GM18858 (cell line): ENCODE measurements around the gene CBX7.

ENCODE experiments used
- ATAC-seq: cut with Tn5 transposase; IDR thresholded peaks from one replicate; pipeline ENCODE4 v1.9.1; 2021; ENCODE audit not compliant: unreplicated experiment

The CBX7 gene

GRCh38 chr22:39152511-39153219, at the start of gene CBX7:
Gene CBX7 (minus strand): TSS chr22:39152680. CDS start chr22:39152444, 236 bp downstream.
- ATAC-seq = peak; percentile 48

DNA sequence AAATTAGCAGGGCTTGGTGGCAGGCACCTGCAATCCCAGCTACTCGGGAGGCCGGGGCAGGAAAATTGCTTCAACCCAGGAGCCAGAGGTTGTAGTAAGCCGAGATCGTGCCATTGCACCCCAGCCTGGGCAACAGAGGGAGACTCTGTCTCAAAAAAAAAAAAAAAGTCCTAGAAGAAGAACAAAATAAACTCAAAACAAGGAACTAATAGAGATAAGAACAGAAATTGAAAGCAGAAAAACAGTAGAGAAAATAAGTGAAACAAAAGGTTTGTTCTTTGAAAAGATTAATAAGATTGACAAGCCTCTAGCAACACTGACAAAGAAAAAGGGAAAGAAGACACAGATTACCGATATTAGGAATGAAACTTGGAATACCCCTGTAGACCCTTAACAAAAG, 45.1 kb upstream of the CBX7 start:
- no peak for ATAC-seq

GRCh38 chr22:39194098-39194497, 41.6 kb upstream of the CBX7 start:
- no peak for ATAC-seq

- no peak for ATAC-seq
Observed at GRCh38 chr22:39188809-39189208, 36.3 kb upstream of the CBX7 start.

GRCh38 chr22:39185601-39186012, 33.1 kb upstream of the CBX7 start:
- ATAC-seq = no peak

DNA sequence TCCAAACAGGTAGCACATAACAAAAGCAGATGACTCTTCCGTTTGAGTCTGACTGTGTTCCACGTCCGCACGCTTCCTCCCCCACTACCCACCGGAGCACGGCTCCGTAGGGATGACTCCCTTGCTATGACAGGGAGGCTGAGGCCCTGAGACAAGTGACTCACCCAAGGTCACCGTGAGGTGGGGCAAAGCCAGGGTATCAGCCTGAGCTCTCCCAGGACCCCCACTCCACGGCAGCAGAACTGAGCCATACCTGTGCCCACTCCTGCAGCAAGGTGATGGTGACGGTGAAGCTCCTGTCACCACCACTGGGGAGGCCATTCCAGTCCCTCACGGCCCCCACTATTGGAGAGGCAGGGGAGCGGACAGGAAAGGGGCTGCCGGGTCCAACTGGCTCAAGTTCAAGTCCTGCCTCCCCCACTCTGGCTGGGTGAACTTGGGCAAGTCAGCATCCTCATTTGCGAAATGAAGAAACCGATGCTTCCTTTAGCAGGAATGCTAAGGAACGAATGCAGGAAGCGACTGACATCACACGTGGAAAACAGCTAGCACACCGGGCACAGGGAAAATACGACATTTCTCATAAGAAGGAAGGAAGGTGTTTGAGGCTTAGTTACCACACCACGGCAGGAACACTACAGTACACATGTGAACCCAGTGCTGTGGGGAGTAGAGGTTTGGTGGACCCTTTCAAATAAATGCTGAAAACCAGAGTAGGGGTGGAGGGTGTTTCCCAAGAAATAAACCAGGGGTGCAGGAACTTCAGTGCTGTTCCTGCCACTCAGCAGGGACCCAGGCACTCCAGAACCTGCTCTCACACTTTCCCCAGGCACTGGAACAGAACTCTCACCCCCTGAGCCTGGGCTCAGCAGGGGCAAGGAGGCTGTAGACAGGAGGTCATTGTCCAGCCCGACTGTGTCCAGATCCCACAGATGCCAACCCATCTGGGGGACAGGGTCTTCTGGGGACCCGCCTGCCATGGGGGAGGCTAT, 32.4 kb upstream of the CBX7 start:
- ATAC-seq = no peak

- no peak for ATAC-seq
Observed at GRCh38 chr22:39183991-39184585, 31.6 kb upstream of the CBX7 start.

GRCh38 chr22:39182478-39183030, 30.1 kb upstream of the CBX7 start:
- no peak for ATAC-seq

DNA sequence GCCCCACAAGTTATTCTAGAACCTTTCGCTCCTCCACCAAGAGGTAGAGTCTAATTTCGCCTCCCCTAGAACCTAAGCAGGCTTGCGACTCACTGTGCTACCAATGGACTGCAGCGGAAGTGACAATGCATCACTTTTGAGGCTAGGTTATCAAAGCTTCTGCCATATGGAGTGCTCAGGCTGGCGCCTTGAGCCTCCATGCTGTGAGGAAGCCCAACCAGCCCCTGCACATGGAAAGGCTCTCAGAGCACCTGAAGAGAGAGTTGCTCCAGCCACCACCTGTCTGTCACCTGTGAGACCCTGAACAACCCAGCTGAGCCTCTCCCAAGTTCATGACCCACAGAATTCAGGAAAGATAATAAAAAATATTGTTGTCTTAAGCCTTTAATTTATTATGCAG, 29.3 kb upstream of the CBX7 start:
- ATAC-seq = no peak

GRCh38 chr22:39181356-39181755, 28.9 kb upstream of the CBX7 start:
- no peak for ATAC-seq

DNA sequence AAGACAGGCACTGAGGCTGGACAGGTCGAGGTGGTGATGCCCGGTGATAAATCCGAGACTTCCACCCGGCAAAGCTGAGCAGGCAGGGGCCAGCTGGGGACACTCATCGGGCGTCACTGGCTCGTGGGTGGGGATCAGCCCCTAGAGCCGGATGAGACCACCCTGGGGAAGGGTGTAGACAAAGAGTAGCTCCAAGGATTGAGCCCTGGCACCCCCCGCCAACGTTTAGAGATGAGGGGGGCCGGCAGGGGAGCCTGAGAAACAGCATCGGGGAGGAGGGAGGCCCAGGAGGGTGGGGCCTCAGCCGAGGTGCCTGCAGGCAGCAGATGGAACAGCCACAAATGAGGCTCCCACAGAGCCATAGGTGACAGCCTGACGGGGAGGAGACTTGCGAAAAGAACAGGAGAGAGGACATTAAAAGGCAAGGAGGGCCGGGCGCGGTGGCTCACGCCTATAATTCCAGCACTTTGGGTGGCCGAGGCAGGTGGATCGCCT, 27.4 kb upstream of the CBX7 start:
- no peak for ATAC-seq

DNA sequence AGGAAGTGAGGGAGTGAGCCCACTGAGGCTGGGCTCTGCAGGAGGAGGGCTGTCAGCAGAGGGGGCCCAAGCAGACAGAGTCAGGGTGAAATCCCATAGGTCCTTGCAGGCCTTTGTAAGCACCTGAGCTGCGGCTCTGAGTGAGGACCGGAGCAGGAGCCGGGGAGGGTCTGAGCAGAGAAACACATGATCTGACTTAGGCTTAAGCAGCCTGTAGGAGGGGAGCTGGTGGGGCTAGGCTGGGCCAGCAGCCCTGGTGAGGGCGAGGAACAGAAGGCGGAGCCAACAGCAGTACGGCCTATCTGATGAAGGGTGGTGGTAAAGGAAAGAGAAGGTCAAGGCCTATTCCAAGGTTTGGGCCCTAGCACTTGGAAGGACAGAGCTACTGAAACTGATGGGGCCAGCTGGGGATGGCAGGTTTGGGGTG, 26.9 kb upstream of the CBX7 start:
- no peak for ATAC-seq

DNA sequence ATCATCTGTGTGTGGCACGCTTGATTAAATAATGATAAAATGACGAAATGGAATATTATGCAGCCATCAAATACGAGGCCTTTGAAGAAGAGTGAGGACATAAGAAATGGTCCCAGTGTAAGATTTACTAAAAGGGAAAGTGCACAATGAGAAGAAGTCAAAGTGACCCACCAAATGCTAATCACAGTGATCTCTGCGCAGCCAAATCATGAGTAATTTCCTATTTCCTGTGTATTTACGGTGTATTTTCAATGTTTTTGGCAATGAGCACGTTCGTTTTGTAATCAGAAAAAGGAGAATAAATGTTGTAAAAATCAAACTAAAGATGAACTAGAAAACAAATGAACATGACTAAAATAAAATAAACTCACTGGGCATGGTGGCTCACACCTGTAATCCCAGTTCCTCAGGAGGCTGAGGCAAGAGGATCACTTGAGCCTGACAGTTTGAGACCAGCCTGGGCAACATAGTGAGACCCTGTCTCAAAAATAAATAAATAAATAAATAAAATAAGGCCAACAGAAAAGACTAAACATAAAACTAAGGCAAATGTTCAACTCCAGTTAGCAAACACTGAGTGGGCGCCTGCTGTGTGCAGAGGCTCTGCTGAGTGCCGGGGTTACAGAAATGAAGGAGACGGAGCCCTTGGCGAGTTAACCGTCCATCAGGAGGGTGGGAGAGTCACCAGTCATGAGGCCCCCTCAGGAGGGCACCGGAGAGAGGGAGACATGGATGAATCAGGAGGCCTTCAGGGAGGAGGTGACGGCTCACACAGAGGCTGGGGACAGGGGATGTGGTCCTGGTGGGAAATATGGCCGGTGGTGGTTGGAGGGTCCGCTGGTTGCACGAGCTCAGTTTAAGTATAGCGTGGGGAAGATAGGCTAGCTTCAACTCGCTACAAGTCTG, 26.0 kb upstream of the CBX7 start:
- ATAC-seq = no peak

DNA sequence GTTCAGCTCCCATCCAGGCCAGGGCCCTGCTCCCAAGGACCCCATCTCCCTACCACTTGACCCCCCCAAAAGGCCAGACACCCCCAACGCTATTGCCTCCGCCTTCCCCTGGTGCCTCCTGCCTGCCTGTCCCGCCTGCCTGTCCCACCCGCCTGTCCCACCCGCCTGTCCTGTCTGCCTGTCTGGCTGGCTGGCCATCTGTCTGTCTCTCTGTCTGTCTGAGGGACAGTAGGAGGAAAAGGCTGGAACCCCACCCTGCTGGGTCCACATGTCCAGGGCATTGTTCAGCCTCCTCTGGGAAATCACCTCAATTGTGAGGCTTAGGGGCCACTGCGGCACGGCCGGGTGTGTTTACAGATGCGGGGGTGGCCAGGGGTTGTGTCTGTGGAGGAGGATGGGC, 25.3 kb upstream of the CBX7 start:
- no peak for ATAC-seq

DNA sequence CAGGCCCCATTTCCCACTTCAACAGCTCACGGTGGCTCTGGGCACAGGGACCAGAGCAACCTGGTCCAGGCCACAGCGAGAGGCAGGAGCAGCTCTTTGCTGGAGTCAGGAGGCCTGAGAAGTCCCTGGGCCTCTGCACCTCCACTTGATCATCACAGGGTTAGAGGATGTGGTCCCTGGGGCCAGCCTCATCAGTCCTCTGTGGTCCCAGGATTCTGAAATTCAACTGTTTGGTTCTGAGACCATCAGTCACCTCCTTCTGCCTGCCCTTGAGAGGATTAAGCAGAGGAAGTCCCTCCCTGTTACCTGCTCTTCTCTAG, 24.9 kb upstream of the CBX7 start:
- no peak for ATAC-seq

- no peak for ATAC-seq
Observed at GRCh38 chr22:39176714-39177455, 24.4 kb upstream of the CBX7 start.

GRCh38 chr22:39176143-39176713, 23.7 kb upstream of the CBX7 start:
- ATAC-seq = no peak

GRCh38 chr22:39175353-39176142, 23.1 kb upstream of the CBX7 start:
- ATAC-seq = no peak
